Liver (tissue), 9 donors: Measurements from ENCODE around the gene MCCD1. TPM values are rescaled to one million over a fixed set of nuclear protein-coding genes. Genes with fewer than 3 reads are reported as not detected.

ENCODE experiments used
- DNase-seq: peaks from one replicate; pipeline ENCODE4 v3.0.0-alpha.2; 2017; ENCODE audit warnings: low spot score
- H3K27ac ChIP-seq, 2 donors: one replicate each; pipeline ENCODE4 v1.7.0; 2013; ENCODE audit warnings: inconsistent platforms in 2 of 2, low read length in 2 of 2, control low read depth in 1 of 2, low read depth in 1 of 2, mild to moderate bottlenecking in 1 of 2
- H3K27me3 ChIP-seq, 4 donors: one replicate each; pipeline versions ENCODE4 v1.6.1 to v1.7.0; 2013; ENCODE audit warnings: low read length in 3 of 4, inconsistent platforms in 1 of 4, mild to moderate bottlenecking in 1 of 4, moderate library complexity in 1 of 4; ENCODE audit not compliant: control insufficient read depth in 4 of 4, insufficient read depth in 4 of 4
- H3K36me3 ChIP-seq, 4 donors: one replicate each; pipeline versions ENCODE4 v1.6.1 to v1.7.0; 2013; ENCODE audit warnings: low read length in 3 of 4, mild to moderate bottlenecking in 3 of 4, low read depth in 1 of 4, moderate library complexity in 1 of 4; ENCODE audit not compliant: control insufficient read depth in 4 of 4, insufficient read depth in 3 of 4
- H3K4me1 ChIP-seq, 4 donors: one replicate each; pipeline versions ENCODE4 v1.6.1 to v1.7.0; 2013; ENCODE audit warnings: low read length in 3 of 4, mild to moderate bottlenecking in 3 of 4, moderate library complexity in 1 of 4; ENCODE audit not compliant: control insufficient read depth in 4 of 4, insufficient read depth in 4 of 4
- H3K4me3 ChIP-seq, 3 donors: one replicate each; pipeline versions ENCODE4 v1.6.1 to v1.7.0; 2013; ENCODE audit warnings: low read length in 3 of 3, control low read depth in 1 of 3, low read depth in 1 of 3, mild to moderate bottlenecking in 1 of 3
- H3K9ac ChIP-seq, 2 donors: one replicate each; pipeline ENCODE4 v1.7.0; 2013; ENCODE audit warnings: low read length in 2 of 2, mild to moderate bottlenecking in 2 of 2, moderate library complexity in 2 of 2, control low read depth in 1 of 2, low read depth in 1 of 2
- H3K9me3 ChIP-seq, 4 donors: one replicate each; pipeline versions ENCODE4 v1.6.1 to v1.7.0; 2013; ENCODE audit warnings: low read length in 3 of 4; ENCODE audit not compliant: control insufficient read depth in 4 of 4
- ATF3 ChIP-seq: IDR thresholded peaks from 2 replicates; pipeline ENCODE4 v1.6.1; 2016; ENCODE audit warnings: antibody characterized with exemption
- EGR1 ChIP-seq, 2 donors: IDR thresholded peaks; 2 replicates each; pipeline ENCODE4 v1.6.1; 2016 to 2018; ENCODE audit warnings: antibody characterized with exemption in 2 of 2, low read depth in 2 of 2
- FOXA1 ChIP-seq: IDR thresholded peaks from 2 replicates; pipeline ENCODE4 v1.6.1; 2016; ENCODE audit warnings: antibody characterized with exemption
- GABPA ChIP-seq, 2 donors: IDR thresholded peaks in 1 of 2; conservative IDR thresholded peaks in 1 of 2; 2 replicates each; pipeline ENCODE4 v1.6.1; 2016; ENCODE audit warnings: antibody characterized with exemption in 2 of 2, mild to moderate bottlenecking in 1 of 2, moderate library complexity in 1 of 2
- HNF4A ChIP-seq, 2 donors: conservative IDR thresholded peaks; 2 replicates each; pipeline ENCODE4 v1.6.1; 2016; ENCODE audit warnings: antibody characterized with exemption in 2 of 2, mild to moderate bottlenecking in 2 of 2
- HNF4G ChIP-seq: IDR thresholded peaks from 2 replicates; pipeline ENCODE4 v1.6.1; 2016; ENCODE audit warnings: antibody characterized with exemption
- NR2F2 ChIP-seq: IDR thresholded peaks from 2 replicates; pipeline ENCODE4 v1.6.1; 2016; ENCODE audit warnings: antibody characterized with exemption
- RAD21 ChIP-seq, 2 donors: IDR thresholded peaks; 2 replicates each; pipeline ENCODE4 v1.6.1; 2016; ENCODE audit warnings: antibody characterized with exemption in 2 of 2, mild to moderate bottlenecking in 2 of 2
- REST ChIP-seq: IDR thresholded peaks from 2 replicates; pipeline ENCODE4 v1.6.1; 2016; ENCODE audit warnings: antibody characterized with exemption, mild to moderate bottlenecking
- SP1 ChIP-seq: IDR thresholded peaks from 2 replicates; pipeline ENCODE4 v1.6.1; 2018; ENCODE audit warnings: antibody characterized with exemption, mild to moderate bottlenecking
- ZBTB33 ChIP-seq: IDR thresholded peaks from 2 replicates; pipeline ENCODE4 v1.6.1; 2016; ENCODE audit warnings: antibody characterized with exemption
- WGBS: extraction: QIAGEN DNeasy Blood & Tissue Kit; methylation state at CpG from one replicate; pipeline ENCODE4 v1.1.7; 2013; 5-methylcytosine and 5-hydroxymethylcytosine counted together
- polyA plus RNA-seq, 2 donors: library from polyadenylated mRNA; stranded (reverse) in 1 of 2; unstranded in 1 of 2; fragments of 200-250 nt in 1 of 2; fragments of >200 nt in 1 of 2; fragmentation: Nextera tagmentation in 1 of 2; extraction: Ambion mirVana in 1 of 2; gene quantifications; one replicate each; pipeline versions ENCODE4 v1.2.1 to v1.2.3, GENCODE V29; 2013 to 2015
- total RNA-seq, 2 donors: library from RNA; depleted of rRNA; stranded (reverse); fragments of >200 nt; gene quantifications; one replicate each; pipeline ENCODE4 v1.2.3, GENCODE V29; 2014
- donor health status: healthy.
- donor health status: healthy.
- donor health status: healthy.
- donor health status: healthy.
- donor health status: healthy.

The MCCD1 gene
- total and polyA plus RNA-seq, 4 donors = 0.56 TPM; not detected in 3

- TF ChIP-seq RAD21 (IDR thresholded peaks at IDR 0.05) (no peak), ATF3 (no peak), SP1 (no peak), ZBTB33 (no peak)
Observed at GRCh38 chr6:31528307-31528777, 420 bp upstream of the MCCD1 start (continued).

- no peaks in the 10 kb centered on the region for H3K27me3 ChIP-seq
- no peak overlapping the region for H3K4me3 ChIP-seq
- peaks cover 15 to 45% (median 36%) of the 10 kb centered on the region in 4 donors for H3K36me3 ChIP-seq
- no peak overlapping the region for H3K27ac ChIP-seq
- no peak for TF ChIP-seq RAD21 (IDR thresholded peaks at IDR 0.05)
- no peak for TF ChIP-seq REST
- TF ChIP-seq NR2F2 = no peak
- TF ChIP-seq SP1 = no peak
- TF ChIP-seq HNF4G = no peak
- no peak for TF ChIP-seq ATF3
- TF ChIP-seq EGR1 (IDR thresholded peaks at IDR 0.05; ENCODE audit: low read depth in 2 of 2) = no peak
- TF ChIP-seq FOXA1 = no peak
- 57% methylated on average over 12 of the region's 12 CpGs for WGBS
- no peak overlapping the region for H3K9ac ChIP-seq
- H3K9me3 ChIP-seq = no peaks in the 10 kb centered on the region
- DNase-seq = no peak
- H3K4me1 ChIP-seq = peaks cover 0 to 4% (median 2%) of the 10 kb centered on the region in 4 donors
Observed at GRCh38 chr6:31529329-31530150, 778 bp downstream of the MCCD1 start.

GRCh38 chr6:31530659-31531058 lies 1.9 kb downstream of the MCCD1 start:
- peaks cover 26 to 56% (median 47%) of the 10 kb centered on the region in 4 donors for H3K36me3 ChIP-seq
- H3K4me3 ChIP-seq = no peak overlapping the region
- H3K4me1 ChIP-seq = peaks cover 0 to 4% (median 2%) of the 10 kb centered on the region in 4 donors
- H3K9me3 ChIP-seq = no peaks in the 10 kb centered on the region
- no peaks in the 10 kb centered on the region for H3K27me3 ChIP-seq
- no peak overlapping the region for H3K9ac ChIP-seq
- 69% methylated on average over 6 of the region's 6 CpGs for WGBS
- TF ChIP-seq EGR1 (IDR thresholded peaks at IDR 0.05; ENCODE audit: low read depth in 2 of 2) = no peak
- no peak for TF ChIP-seq GABPA (IDR thresholded peaks at IDR 0.05 in 1 of 2, conservative IDR thresholded peaks at IDR 0.05 in 1 of 2)
- no peak for TF ChIP-seq SP1
- TF ChIP-seq REST = no peak
- no peak for TF ChIP-seq HNF4A (conservative IDR thresholded peaks at IDR 0.05)
- no peak for TF ChIP-seq FOXA1
- no peak for DNase-seq
- no peak overlapping the region for H3K27ac ChIP-seq
